Fibroblast of skin of left quadriceps (primary cell): Measurements from ENCODE around the gene RALGPS1.

ENCODE experiments used
- DNase-seq, 2 experiments: peaks; one replicate each; pipeline ENCODE4 v3.0.0-alpha.2; 2013; ENCODE audit warnings: low read depth in 2 of 2

The RALGPS1 gene

GRCh38 chr9:127203681-127204327 is 289.2 kb downstream of the RALGPS1 start:
- DNase-seq: no peak

GRCh38 chr9:127204771-127205470 is 290.3 kb downstream of the RALGPS1 start:
- DNase-seq: no peak

- DNase-seq: no peak
These were observed 291.4 kb downstream of the RALGPS1 start for GRCh38 chr9:127205952-127206351.

GRCh38 chr9:127206666-127207065 is 292.1 kb downstream of the RALGPS1 start:
- no peak for DNase-seq

- DNase-seq: no peak
These were observed 293.3 kb downstream of the RALGPS1 start for GRCh38 chr9:127207734-127208410.

- no peak for DNase-seq
These were observed 293.8 kb downstream of the RALGPS1 start for GRCh38 chr9:127208416-127208815.

GRCh38 chr9:127209220-127209619 is 294.6 kb downstream of the RALGPS1 start:
- DNase-seq: no peak

- DNase-seq: no peak
These were observed 295.5 kb downstream of the RALGPS1 start for GRCh38 chr9:127209948-127210640.

- DNase-seq: no peak
These were observed 296.5 kb downstream of the RALGPS1 start for GRCh38 chr9:127210851-127211730.

GRCh38 chr9:127211983-127212382 is 297.4 kb downstream of the RALGPS1 start:
- DNase-seq: no peak

GRCh38 chr9:127212453-127212852 is 297.9 kb downstream of the RALGPS1 start:
- DNase-seq: no peak

GRCh38 chr9:127213859-127214258 is 299.3 kb downstream of the RALGPS1 start:
- peak in 1 of 2 experiments; percentile 8 for DNase-seq

- DNase-seq: peak; percentile 40 to 55
These were observed 300.1 kb downstream of the RALGPS1 start for GRCh38 chr9:127214421-127215267.

- no peak for DNase-seq
These were observed 301.0 kb downstream of the RALGPS1 start for GRCh38 chr9:127215268-127216209.

- no peak for DNase-seq
These were observed 301.8 kb downstream of the RALGPS1 start for GRCh38 chr9:127216210-127216887.

GRCh38 chr9:127216888-127217217 is 302.3 kb downstream of the RALGPS1 start:
- DNase-seq: no peak

GRCh38 chr9:127218818-127219217 is 304.2 kb downstream of the RALGPS1 start:
- no peak for DNase-seq

- no peak for DNase-seq
These were observed 304.9 kb downstream of the RALGPS1 start for GRCh38 chr9:127219520-127219919.

GRCh38 chr9:127221695-127222094 is 307.1 kb downstream of the RALGPS1 start:
- DNase-seq: no peak
